ENCODE measurements around the gene TAF12. TPM values are rescaled to one million over a fixed set of nuclear protein-coding genes. Genes with fewer than 3 reads are reported as not detected.
"Not testable (repeated sequence)": the region's sequence is repeated elsewhere in the genome, so short reads cannot be mapped to it uniquely, and the experiment has no call there.

TAF12 gene
- total and polyA plus RNA-seq, 10 of the 15 experiments (the other 5 are each of a cell fraction or from before 2014, with no cell fraction given): 18.3 to 43.3 (median 28.6) TPM

- DNase-seq (ENCODE audit: low read depth, low spot score); intact Hi-C loops (cut with micrococcal nuclease; ENCODE audit: unreplicated experiment); in situ Hi-C loops (cut with MboI); FAIRE-seq; H3K9me3 ChIP-seq (replicated peaks; ENCODE audit: control insufficient read depth, insufficient read depth, low read length); H3K79me2 ChIP-seq (ENCODE audit: control insufficient read depth, insufficient read depth, low read length); H4K20me1 ChIP-seq (ENCODE audit: control insufficient read depth, insufficient read depth); BruUV-seq (replicated peaks); H3K27me3 ChIP-seq (replicated peaks in 1 of 2; ENCODE audit: control insufficient read depth in 2 of 2, insufficient read depth in 2 of 2, low read length in 1 of 2); H3K4me3 ChIP-seq; H3K4me1 ChIP-seq (ENCODE audit: control insufficient read depth, insufficient read depth, low read length); H3K36me3 ChIP-seq (ENCODE audit: control insufficient read depth in 2 of 2, insufficient read depth in 2 of 2, low read length in 1 of 2): not testable (repeated sequence)
- Histone ChIP-seq H3K4me2 (ENCODE audit: control insufficient read depth, insufficient read depth) (peak overlapping the region; percentile 35; the same call in 1 of the 2 replicates), H2AFZ (ENCODE audit: control insufficient read depth, low read depth, low read length) (peak overlapping the region; percentile 2; the same call in 1 of the 2 replicates), H3K9ac (ENCODE audit: control insufficient read depth, insufficient read depth, low read length) (peak overlapping the region; percentile 46; the same call in 1 of the 2 replicates), H3K27ac (ENCODE audit: control insufficient read depth, insufficient read depth) (peak overlapping the region; percentile 48; the same call in 1 of the 2 replicates)
- CTCF ChIA-PET: interaction anchor here (0.6 to 0.8 kb wide), 2 partner anchors 12 to 57 kb away, joined by 3 read pairs; no protein-coding TSS in a partner anchor
- 75% methylated on average over 19 of the region's 19 CpGs for WGBS (ENCODE audit: insufficient coverage, insufficient replicate concordance, low lambda C conversion rate, missing lambda C conversion rate)
- RAD21 ChIA-PET (ENCODE audit: unreplicated experiment): interaction anchor here (1.0 kb wide), 1 partner anchor 15 kb away, joined by 3 read pairs; no protein-coding TSS in a partner anchor
- SMC1A ChIA-PET (ENCODE audit: uncharacterized antibody, unreplicated experiment): interaction anchor here (0.6 to 2.0 kb wide), 4 partner anchors 12 to 33 kb away, joined by 3 to 7 read pairs (median 4); no protein-coding TSS in a partner anchor
- TF ChIP-seq NBN (IDR thresholded peaks at IDR 0.05) (peak; percentile 76; the same call in 1 of the 2 replicates), MTA2 (IDR thresholded peaks at IDR 0.05; ENCODE audit: low read depth) (peak; percentile 47; the same call in 1 of the 2 replicates), ZNF24 (IDR thresholded peaks at IDR 0.05) (peak; percentile 96), PKNOX1 (IDR thresholded peaks at IDR 0.05) (peak; percentile 65), ZNF384 (IDR thresholded peaks at IDR 0.05; ENCODE audit: borderline replicate concordance, low read depth, low read length) (peak; percentile 53; the same call in 1 of the 2 replicates), ZNF687 (IDR thresholded peaks at IDR 0.05) (peak; percentile 90), ATF7 (IDR thresholded peaks at IDR 0.05; ENCODE audit: low read depth) (peak; percentile 75), BHLHE40 (IDR thresholded peaks at IDR 0.05; ENCODE audit: borderline replicate concordance in 1 of 2, low read depth in 2 of 2, low read length in 1 of 2) (peak in 1 of 2 experiments; percentile 24; a peak in 1 of 4 replicates), RELB (IDR thresholded peaks at IDR 0.05; ENCODE audit: low read depth) (0 out of 2 replicates have a peak, but pooled peaks have one; percentile 15), SPI1 (IDR thresholded peaks at IDR 0.05; ENCODE audit: borderline replicate concordance, insufficient read depth, low read depth, low read length) (peak; percentile 45; the same call in 1 of the 2 replicates), MLLT1 (IDR thresholded peaks at IDR 0.05) (peak; percentile 94), MYB (IDR thresholded peaks at IDR 0.05; ENCODE audit: borderline replicate concordance, low read depth, low read length) (0 out of 2 replicates have a peak, but pooled peaks have one; percentile 7)
- peak; percentile 38 for ATAC-seq
- POLR2A ChIA-PET: interaction anchor here (0.6 to 1.2 kb wide), 5 partner anchors 29 to 651 kb away, joined by 3 to 8 read pairs (median 5); no protein-coding TSS in a partner anchor
Observed at GRCh38 chr1:28586585-28587391, 56.1 kb downstream of the TAF12 start.

Data from GM12878 (cell line).